GM12878 (cell line): ENCODE measurements around the gene COL17A1. TPM values are rescaled to one million over a fixed set of nuclear protein-coding genes. Genes with fewer than 3 reads are reported as not detected.

Experiments
- ATAC-seq: fragments of 200-7000 bp; cut with Tn5 transposase; 3 replicates; pipeline ENCODE4 v1.9.1; 2020; ENCODE audit warnings: mild to moderate bottlenecking, moderate library complexity
- BruUV-seq: library from RNA; stranded (reverse); fragments of 400-500 nt; replicated peaks from 2 replicates; lab custom pipeline; 2021; lab: Mats Ljungman, UMichigan
- CTCF ChIA-PET: fragments of 300-600 bp; sonication (Branson Sonifier 250); formaldehyde crosslinking; extraction: SDS; loops from one replicate; lab custom pipeline; 2021; ENCODE audit warnings: inconsistent platforms; lab: Yijun Ruan, JAX
- POLR2A ChIA-PET: fragments of 350-600 bp; formaldehyde crosslinking; extraction: SDS; loops from one replicate; lab custom pipeline; 2021; ENCODE audit warnings: inconsistent platforms; lab: Charles Lee
- RAD21 ChIA-PET: fragments of 300-600 bp; sonication (Branson Sonifier 250); formaldehyde crosslinking; loops from one replicate; lab custom pipeline; 2023; ENCODE audit warnings: antibody characterized with exemption; ENCODE audit not compliant: unreplicated experiment; lab: Charles Lee
- SMC1A ChIA-PET: fragments of 300-600 bp; sonication (Branson Sonifier 250); formaldehyde crosslinking; loops from one replicate; lab custom pipeline; 2023; ENCODE audit not compliant: unreplicated experiment, uncharacterized antibody; lab: Charles Lee
- DNase-seq: peaks from one replicate; pipeline ENCODE4 v3.0.0-alpha.2; 2011; ENCODE audit warnings: low read depth, low spot score
- FAIRE-seq: peaks from 3 replicates; lab custom pipeline; 2011; peaks lifted over from hg19 to GRCh38; lab: Jason Lieb, UNC
- H2AFZ ChIP-seq: 2 replicates; pipeline ENCODE4 v1.6.0; 2011; ENCODE audit warnings: low read depth, low read length, control low read depth; ENCODE audit not compliant: control insufficient read depth
- H3K27ac ChIP-seq: 2 replicates; pipeline ENCODE4 v1.5.1; 2011; ENCODE audit warnings: control low read depth; ENCODE audit not compliant: control insufficient read depth, insufficient read depth
- H3K27me3 ChIP-seq, 2 experiments: replicated peaks in 1 of 2; 2 replicates each; pipeline versions ENCODE4 v1.6.0 to v1.6.1; 2011; ENCODE audit warnings: low read length in 1 of 2; ENCODE audit not compliant: control insufficient read depth in 2 of 2, insufficient read depth in 2 of 2
- H3K36me3 ChIP-seq, 2 experiments: 2 replicates each; pipeline ENCODE4 v1.5.1; 2011; ENCODE audit warnings: low read length in 1 of 2; ENCODE audit not compliant: control insufficient read depth in 2 of 2, insufficient read depth in 2 of 2
- H3K4me1 ChIP-seq: 2 replicates; pipeline ENCODE4 v1.6.1; 2011; ENCODE audit warnings: mild to moderate bottlenecking, low read length, moderate library complexity, mixed read lengths; ENCODE audit not compliant: control insufficient read depth, insufficient read depth
- H3K4me2 ChIP-seq: 2 replicates; pipeline ENCODE4 v1.6.0; 2011; ENCODE audit warnings: control low read depth; ENCODE audit not compliant: control insufficient read depth, insufficient read depth
- H3K4me3 ChIP-seq: fragments of 200-600 bp; sonication (generic); 2 replicates; pipeline ENCODE4 v1.5.1; 2016
- H3K79me2 ChIP-seq: 2 replicates; pipeline ENCODE4 v1.6.0; 2011; ENCODE audit warnings: low read length; ENCODE audit not compliant: control insufficient read depth, insufficient read depth
- H3K9ac ChIP-seq: 2 replicates; pipeline ENCODE4 v1.8.0; 2011; ENCODE audit warnings: low read length, control low read depth, mixed read lengths; ENCODE audit not compliant: control insufficient read depth, insufficient read depth
- H3K9me3 ChIP-seq: replicated peaks from 3 replicates; pipeline ENCODE4 v1.5.1; 2011; ENCODE audit warnings: mild to moderate bottlenecking, low read length; ENCODE audit not compliant: control insufficient read depth, insufficient read depth
- H4K20me1 ChIP-seq: 2 replicates; pipeline ENCODE4 v1.6.0; 2011; ENCODE audit not compliant: control insufficient read depth, insufficient read depth
- GABPA ChIP-seq: IDR thresholded peaks from 2 replicates; pipeline ENCODE4 v1.6.1; 2014; ENCODE audit warnings: antibody characterized with exemption, low read depth, mild to moderate bottlenecking, inconsistent platforms
- GATAD2B ChIP-seq: fragments of 450-650 bp; conservative IDR thresholded peaks from 2 replicates; pipeline ENCODE4 v1.6.1; 2017; ENCODE audit warnings: low read depth, mild to moderate bottlenecking, moderate library complexity
- HDAC2 ChIP-seq: fragments of 200-600 bp; sonication (generic); IDR thresholded peaks from 2 replicates; pipeline ENCODE4 v1.6.1; 2017
- IRF4 ChIP-seq: IDR thresholded peaks from 2 replicates; pipeline ENCODE4 v1.6.1; 2011; ENCODE audit warnings: low read depth, low read length
- NFYA ChIP-seq: IDR thresholded peaks from 2 replicates; pipeline ENCODE4 v1.6.1; 2011; ENCODE audit warnings: low read depth, mild to moderate bottlenecking, low read length, improper control_type of control experiment, borderline replicate concordance
- NR2C2 ChIP-seq: IDR thresholded peaks from 2 replicates; pipeline ENCODE4 v1.6.1; 2011; ENCODE audit warnings: borderline replicate concordance, low read depth; ENCODE audit not compliant: control insufficient read depth, insufficient read length
- NRF1 ChIP-seq: conservative IDR thresholded peaks from 2 replicates; pipeline ENCODE4 v1.6.1; 2011; ENCODE audit warnings: mild to moderate bottlenecking, low read depth, low read length, improper control_type of control experiment
- PAX5 ChIP-seq: IDR thresholded peaks from 2 replicates; pipeline ENCODE4 v1.6.1; 2011; ENCODE audit warnings: low read depth, low read length, borderline replicate concordance
- POU2F2 ChIP-seq: IDR thresholded peaks from 3 replicates; pipeline ENCODE4 v1.6.1; 2011; ENCODE audit warnings: low read depth, mild to moderate bottlenecking, low read length, borderline replicate concordance
- SIX5 ChIP-seq: IDR thresholded peaks from 2 replicates; pipeline ENCODE4 v1.6.1; 2011; ENCODE audit warnings: mild to moderate bottlenecking, low read depth, low read length, moderate library complexity; ENCODE audit not compliant: severe bottlenecking
- ZBED1 ChIP-seq: IDR thresholded peaks from 2 replicates; pipeline ENCODE4 v1.6.1; 2016; ENCODE audit warnings: borderline replicate concordance
- ZNF217 ChIP-seq: fragments of 450-650 bp; IDR thresholded peaks from 2 replicates; pipeline ENCODE4 v1.6.1; 2017; ENCODE audit warnings: antibody characterized with exemption, mild to moderate bottlenecking
- WGBS: methylation state at CpG from one replicate; pipeline ENCODE4 v1.1.6; 2016; ENCODE audit warnings: low lambda C conversion rate; ENCODE audit not compliant: insufficient replicate concordance, insufficient coverage; ENCODE audit errors: missing lambda C conversion rate; 5-methylcytosine and 5-hydroxymethylcytosine counted together
- in situ Hi-C: fragments of 300-500 bp; cut with MboI; formaldehyde crosslinking; loops from 9 replicates; pipeline ENCODE4 v1.14.3; 2018; ENCODE audit warnings: mixed read lengths
- intact Hi-C: fragments of 100-400 bp; cut with micrococcal nuclease; formaldehyde crosslinking; loops from one replicate; pipeline ENCODE4 v1.14.2; 2022; ENCODE audit not compliant: unreplicated experiment
- polyA plus RNA-seq, 11 experiments: library from polyadenylated mRNA; depleted of rRNA in 4 of 11; unstranded in 6 of 11; stranded (reverse) in 5 of 11; fragments of >200 nt; fragmentation: Nextera tagmentation in 4 of 11; fragmentation: Illumina TruSeq in 1 of 11; extraction: Ambion mirVana in 4 of 11; extraction: Trizol in 1 of 11; gene quantifications; 1 replicate in 1 of 11; 2 replicates in 10 of 11; pipeline versions ENCODE4 v1.2.1 to v1.2.3, GENCODE V29; 2011 to 2016; ENCODE audit warnings: inconsistent platforms in 2 of 11, missing spikeins in 2 of 11, low read depth in 1 of 11
- total RNA-seq, 4 experiments: library from RNA; depleted of rRNA in 3 of 4; stranded (reverse); fragments of >200 nt in 3 of 4; fragmentation: Illumina TruSeq in 1 of 4; extraction: Trizol in 1 of 4; gene quantifications; 2 replicates each; pipeline versions ENCODE4 v1.2.1 to v1.2.3, GENCODE V29; 2013 to 2021
- TF ChIP-seq, protein P1 (sequence below): fragments of 450-650 bp; IDR thresholded peaks from 2 replicates; pipeline ENCODE4 v1.6.1; 2016; ENCODE audit warnings: mild to moderate bottlenecking
- TF ChIP-seq, protein P2 (sequence below): fragments of 450-650 bp; IDR thresholded peaks from 2 replicates; pipeline ENCODE4 v1.6.1; 2016; ENCODE audit warnings: mild to moderate bottlenecking, moderate library complexity, borderline replicate concordance

The COL17A1 gene
- total and polyA plus RNA-seq, 10 of the 15 experiments (the other 5 are each of a cell fraction or from before 2014, with no cell fraction given) = 0.08 to 0.22 TPM; not detected in 8

DNA sequence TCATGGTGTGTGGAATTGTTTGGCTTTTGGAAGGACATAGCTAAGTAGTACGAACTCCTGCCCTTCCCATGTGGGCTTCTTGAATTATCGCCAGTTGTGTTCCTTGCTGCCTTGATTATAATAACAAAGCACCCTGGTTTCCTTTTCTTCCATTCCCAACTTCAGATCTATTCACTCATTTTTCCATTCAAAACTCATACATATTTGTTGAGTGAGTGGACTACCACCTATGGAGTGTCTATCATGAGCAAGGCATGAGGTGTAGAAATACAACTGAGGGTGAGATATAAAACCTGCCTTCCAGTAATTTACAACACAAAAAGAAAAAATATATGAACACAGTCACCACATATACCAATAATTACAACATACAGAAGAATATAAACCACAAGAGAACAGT is 4.9 kb upstream of the COL17A1 start:
- FAIRE-seq (no peak), DNase-seq (no peak)
- WGBS = 53% methylated on average over 2 of the region's 2 CpGs
- no peaks in the 10 kb centered on the region for H3K9me3 ChIP-seq
- in situ Hi-C loops = no loop called here
- no peak overlapping the region for H3K4me3 ChIP-seq
- no peak overlapping the region for H3K27ac ChIP-seq
- no peaks in the 10 kb centered on the region for H3K36me3 ChIP-seq
- no TSS peak for BruUV-seq
- RAD21 ChIA-PET = interaction anchor here (1.2 kb wide), 1 partner anchor 32 kb away, joined by 5 read pairs; the partner anchor contains the start of gene SFR1
- H2AFZ ChIP-seq = no peak overlapping the region
- H3K4me2 ChIP-seq = no peak overlapping the region
- no peaks in the 10 kb centered on the region for H3K79me2 ChIP-seq
- TF ChIP-seq PAX5 (no peak), SIX5 (no peak), ZNF217 (no peak), ZBED1 (no peak), NRF1 (no peak), GABPA (no peak), HDAC2 (no peak), NFYA (no peak), GATAD2B (no peak), POU2F2 (no peak), IRF4 (no peak), NR2C2 (no peak)
- TF ChIP-seq, protein P1, sequence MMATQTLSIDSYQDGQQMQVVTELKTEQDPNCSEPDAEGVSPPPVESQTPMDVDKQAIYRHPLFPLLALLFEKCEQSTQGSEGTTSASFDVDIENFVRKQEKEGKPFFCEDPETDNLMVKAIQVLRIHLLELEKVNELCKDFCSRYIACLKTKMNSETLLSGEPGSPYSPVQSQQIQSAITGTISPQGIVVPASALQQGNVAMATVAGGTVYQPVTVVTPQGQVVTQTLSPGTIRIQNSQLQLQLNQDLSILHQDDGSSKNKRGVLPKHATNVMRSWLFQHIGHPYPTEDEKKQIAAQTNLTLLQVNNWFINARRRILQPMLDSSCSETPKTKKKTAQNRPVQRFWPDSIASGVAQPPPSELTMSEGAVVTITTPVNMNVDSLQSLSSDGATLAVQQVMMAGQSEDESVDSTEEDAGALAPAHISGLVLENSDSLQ = no peak
- TF ChIP-seq, protein P2, sequence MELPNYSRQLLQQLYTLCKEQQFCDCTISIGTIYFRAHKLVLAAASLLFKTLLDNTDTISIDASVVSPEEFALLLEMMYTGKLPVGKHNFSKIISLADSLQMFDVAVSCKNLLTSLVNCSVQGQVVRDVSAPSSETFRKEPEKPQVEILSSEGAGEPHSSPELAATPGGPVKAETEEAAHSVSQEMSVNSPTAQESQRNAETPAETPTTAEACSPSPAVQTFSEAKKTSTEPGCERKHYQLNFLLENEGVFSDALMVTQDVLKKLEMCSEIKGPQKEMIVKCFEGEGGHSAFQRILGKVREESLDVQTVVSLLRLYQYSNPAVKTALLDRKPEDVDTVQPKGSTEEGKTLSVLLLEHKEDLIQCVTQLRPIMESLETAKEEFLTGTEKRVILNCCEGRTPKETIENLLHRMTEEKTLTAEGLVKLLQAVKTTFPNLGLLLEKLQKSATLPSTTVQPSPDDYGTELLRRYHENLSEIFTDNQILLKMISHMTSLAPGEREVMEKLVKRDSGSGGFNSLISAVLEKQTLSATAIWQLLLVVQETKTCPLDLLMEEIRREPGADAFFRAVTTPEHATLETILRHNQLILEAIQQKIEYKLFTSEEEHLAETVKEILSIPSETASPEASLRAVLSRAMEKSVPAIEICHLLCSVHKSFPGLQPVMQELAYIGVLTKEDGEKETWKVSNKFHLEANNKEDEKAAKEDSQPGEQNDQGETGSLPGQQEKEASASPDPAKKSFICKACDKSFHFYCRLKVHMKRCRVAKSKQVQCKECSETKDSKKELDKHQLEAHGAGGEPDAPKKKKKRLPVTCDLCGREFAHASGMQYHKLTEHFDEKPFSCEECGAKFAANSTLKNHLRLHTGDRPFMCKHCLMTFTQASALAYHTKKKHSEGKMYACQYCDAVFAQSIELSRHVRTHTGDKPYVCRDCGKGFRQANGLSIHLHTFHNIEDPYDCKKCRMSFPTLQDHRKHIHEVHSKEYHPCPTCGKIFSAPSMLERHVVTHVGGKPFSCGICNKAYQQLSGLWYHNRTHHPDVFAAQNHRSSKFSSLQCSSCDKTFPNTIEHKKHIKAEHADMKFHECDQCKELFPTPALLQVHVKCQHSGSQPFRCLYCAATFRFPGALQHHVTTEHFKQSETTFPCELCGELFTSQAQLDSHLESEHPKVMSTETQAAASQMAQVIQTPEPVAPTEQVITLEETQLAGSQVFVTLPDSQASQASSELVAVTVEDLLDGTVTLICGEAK = no peak
- TF ChIP-seq, all 136 proteins: peak for 0
- no peaks in the 10 kb centered on the region for H3K4me1 ChIP-seq
- intact Hi-C loops = no loop called here
- H4K20me1 ChIP-seq = no peaks in the 10 kb centered on the region
- POLR2A ChIA-PET = no interaction called here
- no peak for ATAC-seq
- CTCF ChIA-PET = interaction anchor here (1.0 to 1.3 kb wide), 5 partner anchors 12 to 49 kb away, joined by 3 to 4 read pairs (median 4); no protein-coding TSS in a partner anchor
- no peak overlapping the region for H3K9ac ChIP-seq
- H3K27me3 ChIP-seq = no peaks in the 10 kb centered on the region
- SMC1A ChIA-PET = no interaction called here
